Fibroblast of lung (primary cell): ENCODE measurements around the gene HIPK2. TPM values are rescaled to one million over a fixed set of nuclear protein-coding genes. Genes with fewer than 3 reads are reported as not detected.

ENCODE experiments used
- DNase-seq, 2 donors: peaks; one replicate each; pipeline versions ENCODE4 v3.0.0 to v3.0.0-alpha.2; 2010; ENCODE audit warnings: low read depth in 2 of 2
- H2AFZ ChIP-seq: 2 replicates; pipeline ENCODE4 v1.5.1; 2012; ENCODE audit warnings: low read length, control low read depth, inconsistent platforms
- H3K27ac ChIP-seq: 2 replicates; pipeline ENCODE4 v1.5.1; 2011; ENCODE audit warnings: low read length, control low read depth; ENCODE audit not compliant: insufficient read depth
- H3K27me3 ChIP-seq: 2 replicates; pipeline ENCODE4 v1.5.1; 2011; ENCODE audit warnings: mild to moderate bottlenecking, low read length; ENCODE audit not compliant: control insufficient read depth, insufficient read depth
- H3K36me3 ChIP-seq: 2 replicates; pipeline ENCODE4 v1.5.1; 2011; ENCODE audit warnings: low read length; ENCODE audit not compliant: control insufficient read depth, insufficient read depth
- H3K4me1 ChIP-seq: 2 replicates; pipeline ENCODE4 v1.5.1; 2011; ENCODE audit warnings: low read length; ENCODE audit not compliant: control insufficient read depth, insufficient read depth; ENCODE audit errors: extremely low read depth
- H3K4me2 ChIP-seq: 2 replicates; pipeline ENCODE4 v1.5.1; 2011; ENCODE audit warnings: low read length, control low read depth; ENCODE audit not compliant: insufficient read depth; ENCODE audit errors: extremely low read depth
- H3K4me3 ChIP-seq, 4 experiments: fragments of 200-600 bp in 1 of 4; sonication (generic) in 1 of 4; replicated peaks in 1 of 4; 2 replicates each; pipeline ENCODE4 v1.5.1; 2011 to 2016; ENCODE audit warnings: low read length in 4 of 4, low read depth in 3 of 4, mild to moderate bottlenecking in 3 of 4, control low read depth in 2 of 4, inconsistent platforms in 1 of 4, mixed read lengths in 1 of 4; ENCODE audit not compliant: insufficient read depth in 1 of 4; ENCODE audit errors: control extremely low read depth in 1 of 4
- H3K79me2 ChIP-seq: 2 replicates; pipeline ENCODE4 v1.5.1; 2012; ENCODE audit warnings: mild to moderate bottlenecking, low read length, inconsistent platforms; ENCODE audit not compliant: control insufficient read depth, insufficient read depth
- H3K9ac ChIP-seq: 2 replicates; pipeline ENCODE4 v1.5.1; 2011; ENCODE audit warnings: mild to moderate bottlenecking, low read length, control low read depth; ENCODE audit not compliant: insufficient read depth
- H3K9me3 ChIP-seq: 2 replicates; pipeline ENCODE4 v1.5.1; 2012; ENCODE audit warnings: low read depth, low read length; ENCODE audit not compliant: control insufficient read depth, insufficient read depth
- H4K20me1 ChIP-seq: 2 replicates; pipeline ENCODE4 v1.5.1; 2011; ENCODE audit warnings: low read length; ENCODE audit not compliant: control insufficient read depth, insufficient read depth; ENCODE audit errors: extremely low read depth
- CTCF ChIP-seq, 2 donors: IDR thresholded peaks in 1 of 2; conservative IDR thresholded peaks in 1 of 2; 1 replicate in 1 of 2; 2 replicates in 1 of 2; pipeline ENCODE4 v1.5.1; 2011 to 2012; ENCODE audit warnings: low read length in 2 of 2, control low read depth in 1 of 2, inconsistent platforms in 1 of 2, low read depth in 1 of 2, mild to moderate bottlenecking in 1 of 2
- EZH2 ChIP-seq: IDR thresholded peaks from 2 replicates; pipeline ENCODE4 v1.5.1; 2012; ENCODE audit warnings: low read length, control low read depth, mild to moderate bottlenecking; ENCODE audit errors: missing control alignments
- polyA plus RNA-seq, 2 donors: library from polyadenylated mRNA; depleted of rRNA in 1 of 2; stranded (reverse) in 1 of 2; unstranded in 1 of 2; fragments of >200 nt; gene quantifications; 2 replicates each; pipeline ENCODE4 v1.2.1, GENCODE V29; 2011 to 2012; ENCODE audit warnings: missing spikeins in 1 of 2
- total RNA-seq: library from RNA; depleted of rRNA; stranded (reverse); fragments of >200 nt; gene quantifications from 2 replicates; pipeline ENCODE4 v1.2.1, GENCODE V29; 2014

HIPK2 gene
- total and polyA plus RNA-seq, 2 donors (not counting 1 experiment from before 2014, with no cell fraction given) = 10.1 to 11.1 TPM

GRCh38 chr7:139534096-139534495 lies 243.7 kb downstream of the HIPK2 start:
- no peak overlapping the region for H3K27ac ChIP-seq
- H3K79me2 ChIP-seq = no peaks in the 10 kb centered on the region
- no peak for TF ChIP-seq CTCF (conservative IDR thresholded peaks at IDR 0.05 in 1 of 2, IDR thresholded peaks at IDR 0.05 in 1 of 2; ENCODE audit: low read depth in 1 of 2, low read length in 2 of 2)
- no peak for TF ChIP-seq EZH2

DNA sequence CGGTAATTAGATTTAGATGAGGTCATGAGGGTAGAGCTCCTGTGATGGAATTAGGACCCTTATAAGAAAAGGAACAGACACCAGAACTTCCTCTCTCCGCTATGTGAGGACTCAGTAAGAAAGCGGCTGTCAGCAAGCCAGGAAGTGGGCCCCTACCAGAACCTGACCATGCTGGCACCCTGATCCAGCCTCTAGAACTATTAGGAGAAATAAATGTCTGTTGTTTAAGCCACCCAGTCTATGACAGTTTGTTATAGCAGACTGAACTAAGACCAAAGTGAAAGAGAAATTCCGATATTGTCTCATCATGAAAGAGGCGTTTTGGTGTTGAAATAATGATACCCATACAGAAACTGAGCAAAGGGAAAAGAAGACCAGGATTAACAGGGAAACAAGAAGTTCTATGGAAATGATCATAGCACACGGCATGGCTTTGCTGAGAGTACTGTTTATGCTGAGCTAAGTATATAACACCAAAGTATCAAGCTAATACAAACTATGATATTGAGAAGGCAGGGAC lies 245.1 kb downstream of the HIPK2 start:
- Histone ChIP-seq H3K79me2 (no peaks in the 10 kb centered on the region), H3K4me1 (no peaks in the 10 kb centered on the region), H3K27me3 (peaks cover 10% of the 10 kb centered on the region), H3K36me3 (no peaks in the 10 kb centered on the region), H2AFZ (no peak overlapping the region), H3K4me3 (no peak overlapping the region), H3K4me2 (no peak overlapping the region), H3K9me3 (no peaks in the 10 kb centered on the region), H3K9ac (no peak overlapping the region), H3K27ac (no peak overlapping the region), H4K20me1 (no peaks in the 10 kb centered on the region)
- no peak for DNase-seq
- TF ChIP-seq EZH2 = no peak
- no peak for TF ChIP-seq CTCF (conservative IDR thresholded peaks at IDR 0.05 in 1 of 2, IDR thresholded peaks at IDR 0.05 in 1 of 2; ENCODE audit: low read depth in 1 of 2, low read length in 2 of 2)

More at GRCh38 chr7:139534096-139534495, 243.7 kb downstream of the HIPK2 start:
- no peak for DNase-seq
- no peaks in the 10 kb centered on the region for H3K9me3 ChIP-seq
- no peaks in the 10 kb centered on the region for H4K20me1 ChIP-seq
- H3K4me3 ChIP-seq = no peak overlapping the region
- no peaks in the 10 kb centered on the region for H3K4me1 ChIP-seq
- H3K36me3 ChIP-seq = no peaks in the 10 kb centered on the region
- no peak overlapping the region for H2AFZ ChIP-seq
- no peak overlapping the region for H3K4me2 ChIP-seq
- H3K27me3 ChIP-seq = peaks cover 10% of the 10 kb centered on the region
- no peak overlapping the region for H3K9ac ChIP-seq

GRCh38 chr7:139531094-139531493 lies 246.7 kb downstream of the HIPK2 start:
- H3K4me2 ChIP-seq = no peak overlapping the region
- H3K9ac ChIP-seq = no peak overlapping the region
- H3K9me3 ChIP-seq = no peaks in the 10 kb centered on the region
- no peaks in the 10 kb centered on the region for H3K79me2 ChIP-seq
- H2AFZ ChIP-seq = no peak overlapping the region
- no peak overlapping the region for H3K27ac ChIP-seq
- H3K4me1 ChIP-seq = peaks cover 3% of the 10 kb centered on the region
- no peak for TF ChIP-seq CTCF (conservative IDR thresholded peaks at IDR 0.05 in 1 of 2, IDR thresholded peaks at IDR 0.05 in 1 of 2; ENCODE audit: low read depth in 1 of 2, low read length in 2 of 2)
- no peak for TF ChIP-seq EZH2
- DNase-seq = no peak
- no peak overlapping the region for H3K4me3 ChIP-seq
- H4K20me1 ChIP-seq = no peaks in the 10 kb centered on the region
- peaks cover 9% of the 10 kb centered on the region for H3K27me3 ChIP-seq
- no peaks in the 10 kb centered on the region for H3K36me3 ChIP-seq
